HG02642 (cell line): ENCODE data around the gene MAST3.

ENCODE experiments used
- ATAC-seq: cut with Tn5 transposase; IDR thresholded peaks from one replicate; pipeline ENCODE4 v1.9.1; 2021; ENCODE audit warnings: mild to moderate bottlenecking; ENCODE audit not compliant: unreplicated experiment, poor library complexity

MAST3 gene

GRCh38 chr19:18131841-18132596 lies 34.4 kb downstream of the MAST3 start:
- no peak for ATAC-seq

GRCh38 chr19:18135712-18136584 lies 38.4 kb downstream of the MAST3 start:
- ATAC-seq, result no peak

GRCh38 chr19:18137242-18137641 lies 39.7 kb downstream of the MAST3 start:
- ATAC-seq, result no peak

- ATAC-seq, result no peak
Measured at GRCh38 chr19:18137657-18138339, 40.2 kb downstream of the MAST3 start.

GRCh38 chr19:18140473-18140872 lies 42.9 kb downstream of the MAST3 start:
- no peak for ATAC-seq

GRCh38 chr19:18141031-18141430 lies 43.5 kb downstream of the MAST3 start:
- no peak for ATAC-seq

GRCh38 chr19:18143902-18144301 lies 46.3 kb downstream of the MAST3 start:
- no peak for ATAC-seq

GRCh38 chr19:18144361-18144760 lies 46.8 kb downstream of the MAST3 start:
- ATAC-seq, result no peak

GRCh38 chr19:18144906-18145305 lies 47.3 kb downstream of the MAST3 start:
- no peak for ATAC-seq

- ATAC-seq, result no peak
Measured at GRCh38 chr19:18145391-18145999, 47.9 kb downstream of the MAST3 start.

- ATAC-seq, result no peak
Measured at GRCh38 chr19:18147396-18147795, 49.8 kb downstream of the MAST3 start.

GRCh38 chr19:18149596-18149975 lies 52.0 kb downstream of the MAST3 start:
- ATAC-seq, result no peak

- ATAC-seq, result no peak
Measured at GRCh38 chr19:18150776-18151624, 53.4 kb downstream of the MAST3 start.

- peak; percentile 67 for ATAC-seq
Measured at GRCh38 chr19:18152442-18152816, 54.9 kb downstream of the MAST3 start.

- ATAC-seq, result peak; percentile 74
Measured at GRCh38 chr19:18152817-18153555, 55.4 kb downstream of the MAST3 start, which contains the start of gene PIK3R2. TSS of gene PIK3R2 (plus strand) at chr19:18153163. CDS start at chr19:18155880, 2,717 bp downstream.

- ATAC-seq, result peak; percentile 1
Measured at GRCh38 chr19:18153556-18154134, 56.1 kb downstream of the MAST3 start.

- ATAC-seq, result no peak
Measured at GRCh38 chr19:18155095-18156087, 57.8 kb downstream of the MAST3 start.
